Measurements from ENCODE around the gene ITGB5. TPM values are rescaled to one million over a fixed set of nuclear protein-coding genes. Genes with fewer than 3 reads are reported as not detected.

ITGB5 gene
- total and polyA plus RNA-seq, 2 experiments from 2014 or later, result 103 to 109 TPM

GRCh38 chr3:124823648-124824047 is 63.5 kb downstream of the ITGB5 start:
- DNase-seq (ENCODE audit: low spot score), result no peak
- no peaks in the 10 kb centered on the region for H3K9me2 ChIP-seq (replicated peaks; ENCODE audit: insufficient read depth)
- no peak overlapping the region for H3K27ac ChIP-seq
- H3K9me3 ChIP-seq (ENCODE audit: low read depth), result no peaks in the 10 kb centered on the region
- no peak overlapping the region for H3K4me2 ChIP-seq
- no peaks in the 10 kb centered on the region for H4K20me1 ChIP-seq (ENCODE audit: insufficient read depth, poor library complexity, severe bottlenecking)
- no peak overlapping the region for H3K4me3 ChIP-seq
- H2AFZ ChIP-seq, result no peak overlapping the region
- no peak for TF ChIP-seq CTCF (IDR thresholded peaks at IDR 0.05; ENCODE audit: poor library complexity)
- no peak for TF ChIP-seq EZH2phosphoT487 (IDR thresholded peaks at IDR 0.05; ENCODE audit: low read depth, severe bottlenecking, unreplicated experiment)
- TF ChIP-seq EZH2 (IDR thresholded peaks at IDR 0.05; ENCODE audit: borderline replicate concordance), result no peak
- H3K4me1 ChIP-seq (ENCODE audit: insufficient read depth), result peaks cover 11% of the 10 kb centered on the region
- WGBS (ENCODE audit: low lambda C conversion rate, missing lambda C conversion rate), result 99% methylated on average over 2 of the region's 2 CpGs
- peaks cover 3% of the 10 kb centered on the region for H3K36me3 ChIP-seq (replicated peaks; ENCODE audit: insufficient read depth, low read depth)
- no peaks in the 10 kb centered on the region for H3K27me3 ChIP-seq
- peaks cover 3% of the 10 kb centered on the region for H3K79me2 ChIP-seq

GRCh38 chr3:124823206-124823605 is 64.0 kb downstream of the ITGB5 start:
- H3K9me3 ChIP-seq (ENCODE audit: low read depth), result no peaks in the 10 kb centered on the region
- no peaks in the 10 kb centered on the region for H4K20me1 ChIP-seq (ENCODE audit: insufficient read depth, poor library complexity, severe bottlenecking)
- no peak for TF ChIP-seq EZH2 (IDR thresholded peaks at IDR 0.05; ENCODE audit: borderline replicate concordance)
- no peak for TF ChIP-seq CTCF (IDR thresholded peaks at IDR 0.05; ENCODE audit: poor library complexity)
- no peak for TF ChIP-seq EZH2phosphoT487 (IDR thresholded peaks at IDR 0.05; ENCODE audit: low read depth, severe bottlenecking, unreplicated experiment)
- peaks cover 3% of the 10 kb centered on the region for H3K36me3 ChIP-seq (replicated peaks; ENCODE audit: insufficient read depth, low read depth)
- no peaks in the 10 kb centered on the region for H3K27me3 ChIP-seq
- WGBS (ENCODE audit: low lambda C conversion rate, missing lambda C conversion rate), result 97% methylated on average over 1 of the region's 1 CpG
- peaks cover 3% of the 10 kb centered on the region for H3K79me2 ChIP-seq
- no peak overlapping the region for H3K27ac ChIP-seq
- DNase-seq (ENCODE audit: low spot score), result no peak
- no peak overlapping the region for H3K4me3 ChIP-seq
- no peak overlapping the region for H3K4me2 ChIP-seq
- H3K4me1 ChIP-seq (ENCODE audit: insufficient read depth), result peaks cover 13% of the 10 kb centered on the region
- H3K9me2 ChIP-seq (replicated peaks; ENCODE audit: insufficient read depth), result no peaks in the 10 kb centered on the region
- no peak overlapping the region for H2AFZ ChIP-seq

- no peak overlapping the region for H2AFZ ChIP-seq
- H3K9me3 ChIP-seq (ENCODE audit: low read depth), result no peaks in the 10 kb centered on the region
- H4K20me1 ChIP-seq (ENCODE audit: insufficient read depth, poor library complexity, severe bottlenecking), result no peaks in the 10 kb centered on the region
- DNase-seq (ENCODE audit: low spot score), result no peak
- no peak overlapping the region for H3K4me2 ChIP-seq
- H3K36me3 ChIP-seq (replicated peaks; ENCODE audit: insufficient read depth, low read depth), result peaks cover 3% of the 10 kb centered on the region
- peaks cover 16% of the 10 kb centered on the region for H3K4me1 ChIP-seq (ENCODE audit: insufficient read depth)
- no peaks in the 10 kb centered on the region for H3K27me3 ChIP-seq
- WGBS (ENCODE audit: low lambda C conversion rate, missing lambda C conversion rate), result 96% methylated on average over 6 of the region's 6 CpGs
- H3K9me2 ChIP-seq (replicated peaks; ENCODE audit: insufficient read depth), result no peaks in the 10 kb centered on the region
- peaks cover 3% of the 10 kb centered on the region for H3K79me2 ChIP-seq
- H3K4me3 ChIP-seq, result no peak overlapping the region
- TF ChIP-seq CTCF (IDR thresholded peaks at IDR 0.05; ENCODE audit: poor library complexity) (no peak), EZH2phosphoT487 (IDR thresholded peaks at IDR 0.05; ENCODE audit: low read depth, severe bottlenecking, unreplicated experiment) (no peak), EZH2 (IDR thresholded peaks at IDR 0.05; ENCODE audit: borderline replicate concordance) (no peak)
- H3K27ac ChIP-seq, result no peak overlapping the region
These were observed 65.8 kb downstream of the ITGB5 start for GRCh38 chr3:124821356-124821755.

All from hepatocyte (in vitro differentiated cells).